ENCODE results near the gene IL18RAP. TPM values are rescaled to one million over a fixed set of nuclear protein-coding genes. Genes with fewer than 3 reads are reported as not detected.

Gene IL18RAP
- total and polyA plus RNA-seq, 2 donors (not counting 3 experiments of a cell fraction or from before 2014, with no cell fraction given): 0.03 TPM; not detected in 1

DNA sequence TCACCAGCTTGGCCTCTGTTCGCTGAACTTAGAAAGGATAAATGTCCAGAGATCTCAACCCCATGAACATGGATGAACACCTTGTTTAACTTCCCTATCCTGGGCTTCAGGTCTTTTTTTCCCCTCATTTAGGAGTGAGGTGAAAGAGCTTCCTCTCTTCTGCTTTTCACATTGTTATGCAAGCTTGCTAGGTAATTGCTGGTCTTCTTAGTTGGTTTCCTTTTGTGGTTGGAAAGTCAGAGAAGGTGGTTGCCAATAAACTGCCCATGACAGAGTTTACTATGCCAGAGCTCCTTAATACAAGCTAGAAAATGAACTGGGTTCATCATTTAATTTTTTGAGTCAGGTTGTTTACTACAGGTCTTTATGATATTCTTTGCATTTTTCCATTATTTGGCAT lies 66.7 kb downstream of the IL18RAP start:
- no TSS peak for BruUV-seq (replicated peaks)
- dilution Hi-C loops (cut with MboI; ENCODE audit: extremely low pct_ligation_motif_present, low sequenced_read_pairs): loop anchor here (25.0 kb wide), 1 partner anchor 98 kb away; no protein-coding TSS in a partner anchor
- DNase-seq (ENCODE audit: low read depth, low spot score) (no peak), FAIRE-seq (no peak)
- H3K9me1 ChIP-seq (replicated peaks; ENCODE audit: control insufficient read depth, extremely low read depth, insufficient read depth, low read length): no peaks in the 10 kb centered on the region
- CTCF ChIA-PET: interaction anchor here (2.7 to 3.6 kb wide), 2 partner anchors 17 to 126 kb away, joined by 14 read pairs; partner anchors contain the start of gene SLC9A4
- H3K27ac ChIP-seq (ENCODE audit: insufficient read depth, low read depth, low read length): no peak overlapping the region
- H3K4me3 ChIP-seq (replicated peaks in 1 of 3; ENCODE audit: insufficient read depth in 1 of 3, low read depth in 1 of 3, low read length in 3 of 3): no peak overlapping the region
- POLR2A ChIA-PET: no interaction called here
- no peak overlapping the region for H2AFZ ChIP-seq (ENCODE audit: low read depth, low read length)
- H4K20me1 ChIP-seq (replicated peaks; ENCODE audit: control insufficient read depth, extremely low read depth, insufficient read depth, low read length): no peaks in the 10 kb centered on the region
- H3K79me2 ChIP-seq (ENCODE audit: control insufficient read depth, insufficient read depth, low read length): no peaks in the 10 kb centered on the region
- TF ChIP-seq GATA2 (IDR thresholded peaks at IDR 0.05; ENCODE audit: insufficient read depth, insufficient read length, low read depth, low read length) (no peak), MYC (IDR thresholded peaks at IDR 0.05; ENCODE audit: low read depth, low read length) (no peak), EZH2 (IDR thresholded peaks at IDR 0.05; ENCODE audit: borderline replicate concordance, low read depth, low read length, severe bottlenecking) (no peak), POLR2AphosphoS5 (IDR thresholded peaks at IDR 0.05; ENCODE audit: insufficient read depth, low read depth, low read length) (no peak), FOS (IDR thresholded peaks at IDR 0.05; ENCODE audit: borderline replicate concordance, insufficient read depth, low read length) (no peak), JUN (IDR thresholded peaks at IDR 0.05; ENCODE audit: borderline replicate concordance, insufficient read depth, insufficient read length, low read depth) (no peak), POLR2A (IDR thresholded peaks at IDR 0.05; ENCODE audit: low read depth, low read length) (no peak)
- TF ChIP-seq, protein P1, sequence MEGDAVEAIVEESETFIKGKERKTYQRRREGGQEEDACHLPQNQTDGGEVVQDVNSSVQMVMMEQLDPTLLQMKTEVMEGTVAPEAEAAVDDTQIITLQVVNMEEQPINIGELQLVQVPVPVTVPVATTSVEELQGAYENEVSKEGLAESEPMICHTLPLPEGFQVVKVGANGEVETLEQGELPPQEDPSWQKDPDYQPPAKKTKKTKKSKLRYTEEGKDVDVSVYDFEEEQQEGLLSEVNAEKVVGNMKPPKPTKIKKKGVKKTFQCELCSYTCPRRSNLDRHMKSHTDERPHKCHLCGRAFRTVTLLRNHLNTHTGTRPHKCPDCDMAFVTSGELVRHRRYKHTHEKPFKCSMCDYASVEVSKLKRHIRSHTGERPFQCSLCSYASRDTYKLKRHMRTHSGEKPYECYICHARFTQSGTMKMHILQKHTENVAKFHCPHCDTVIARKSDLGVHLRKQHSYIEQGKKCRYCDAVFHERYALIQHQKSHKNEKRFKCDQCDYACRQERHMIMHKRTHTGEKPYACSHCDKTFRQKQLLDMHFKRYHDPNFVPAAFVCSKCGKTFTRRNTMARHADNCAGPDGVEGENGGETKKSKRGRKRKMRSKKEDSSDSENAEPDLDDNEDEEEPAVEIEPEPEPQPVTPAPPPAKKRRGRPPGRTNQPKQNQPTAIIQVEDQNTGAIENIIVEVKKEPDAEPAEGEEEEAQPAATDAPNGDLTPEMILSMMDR (IDR thresholded peaks at IDR 0.05; ENCODE audit: extremely low read depth in 1 of 2, insufficient read depth in 1 of 2, low read depth in 1 of 2, low read length in 2 of 2): no peak
- TF ChIP-seq, protein P2, sequence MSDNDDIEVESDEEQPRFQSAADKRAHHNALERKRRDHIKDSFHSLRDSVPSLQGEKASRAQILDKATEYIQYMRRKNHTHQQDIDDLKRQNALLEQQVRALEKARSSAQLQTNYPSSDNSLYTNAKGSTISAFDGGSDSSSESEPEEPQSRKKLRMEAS (IDR thresholded peaks at IDR 0.05; ENCODE audit: insufficient read depth, insufficient read length): no peak
- peaks cover 9 to 14% of the 10 kb centered on the region in 2 experiments for H3K27me3 ChIP-seq (ENCODE audit: control insufficient read depth in 2 of 2, insufficient read depth in 2 of 2, low read length in 2 of 2)
- H3K4me1 ChIP-seq (ENCODE audit: control insufficient read depth, extremely low read depth, insufficient read depth, low read length): no peaks in the 10 kb centered on the region
- H3K9me3 ChIP-seq (replicated peaks; ENCODE audit: control insufficient read depth, insufficient read depth, low read length): no peaks in the 10 kb centered on the region
- no peak overlapping the region for H3K4me2 ChIP-seq (ENCODE audit: insufficient read depth, low read length)
- intact Hi-C loops (cut with micrococcal nuclease): no loop called here
- no peaks in the 10 kb centered on the region for H3K36me3 ChIP-seq (ENCODE audit: control insufficient read depth in 2 of 2, extremely low read depth in 1 of 2, insufficient read depth in 2 of 2, low read length in 2 of 2)
- no peak overlapping the region for H3K9ac ChIP-seq (replicated peaks; ENCODE audit: extremely low read depth, insufficient read depth, low read length)

All from endothelial cell of umbilical vein (primary cell).